Eye (tissue), 1 donor: ENCODE results near the gene TXK.
A peak's percentile ranks its signal among the peaks of the same experiment; 100 is the strongest.

Experiments
- DNase-seq: peaks from one replicate; pipeline ENCODE4 v3.0.0-alpha.2; 2015

The TXK gene

GRCh38 chr4:48047421-48047844 lies 86.6 kb downstream of the TXK start:
- no peak for DNase-seq

DNA sequence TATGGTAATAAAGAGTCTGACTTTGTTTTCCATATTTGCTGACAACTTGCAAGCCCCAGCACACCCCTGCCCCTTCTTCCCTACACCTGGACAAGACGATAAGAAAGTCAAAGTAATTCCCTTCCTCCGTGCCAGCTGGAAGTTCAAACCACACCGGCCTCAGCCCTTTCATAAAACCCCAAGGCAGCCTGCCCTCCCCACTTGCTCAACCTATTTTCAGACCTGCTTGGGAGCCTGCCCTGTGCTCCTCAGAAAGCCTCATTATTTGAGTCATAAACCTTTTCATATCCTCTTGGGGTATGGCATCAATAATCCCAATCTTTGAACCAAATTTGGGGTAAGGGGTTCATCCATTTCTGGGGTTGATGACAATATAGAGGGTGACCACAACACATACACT lies 88.0 kb downstream of the TXK start:
- DNase-seq = no peak

DNA sequence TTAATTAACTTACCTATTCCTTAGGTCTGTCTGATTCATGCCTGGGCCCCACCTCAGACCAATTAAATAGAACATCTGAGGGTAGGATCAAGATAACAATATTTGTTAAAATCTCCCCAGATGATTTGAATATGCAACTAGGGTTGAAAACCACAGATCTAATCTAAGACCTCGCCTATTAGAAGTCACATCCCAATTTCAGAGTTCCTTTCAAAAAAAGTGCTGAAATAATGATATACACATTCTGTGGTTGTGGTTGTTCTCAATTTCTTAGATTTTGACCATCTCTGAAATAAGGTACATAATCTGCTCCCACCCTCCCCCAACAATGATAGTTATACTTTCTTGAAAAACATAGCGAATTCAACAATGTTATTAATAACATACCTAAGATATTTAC lies 89.8 kb downstream of the TXK start:
- no peak for DNase-seq

GRCh38 chr4:48043504-48043903 lies 90.5 kb downstream of the TXK start:
- no peak for DNase-seq

GRCh38 chr4:48042979-48043461 lies 91.0 kb downstream of the TXK start:
- DNase-seq = no peak

- no peak for DNase-seq
These were observed 92.4 kb downstream of the TXK start for GRCh38 chr4:48041535-48042137.

- no peak for DNase-seq
These were observed 94.5 kb downstream of the TXK start for GRCh38 chr4:48039561-48039960.

DNA sequence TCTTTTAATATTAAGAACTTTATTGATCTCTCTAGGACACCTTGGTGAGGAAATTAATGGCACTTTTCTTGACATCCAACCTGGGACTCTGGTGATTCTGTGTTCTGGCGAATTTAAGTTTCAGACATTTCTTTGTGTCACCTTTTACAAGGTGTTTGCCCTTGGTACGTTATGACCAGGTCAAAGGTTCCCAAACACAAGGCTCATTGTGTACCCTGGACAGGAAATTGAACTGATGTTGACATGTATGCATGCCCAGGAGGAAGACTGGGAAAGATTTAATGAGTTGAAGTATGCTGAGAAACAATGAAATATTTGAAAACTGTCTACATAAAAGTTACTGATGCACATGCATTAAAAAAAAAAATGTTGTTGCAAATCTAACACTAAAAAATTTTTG lies 95.4 kb downstream of the TXK start:
- no peak for DNase-seq

DNA sequence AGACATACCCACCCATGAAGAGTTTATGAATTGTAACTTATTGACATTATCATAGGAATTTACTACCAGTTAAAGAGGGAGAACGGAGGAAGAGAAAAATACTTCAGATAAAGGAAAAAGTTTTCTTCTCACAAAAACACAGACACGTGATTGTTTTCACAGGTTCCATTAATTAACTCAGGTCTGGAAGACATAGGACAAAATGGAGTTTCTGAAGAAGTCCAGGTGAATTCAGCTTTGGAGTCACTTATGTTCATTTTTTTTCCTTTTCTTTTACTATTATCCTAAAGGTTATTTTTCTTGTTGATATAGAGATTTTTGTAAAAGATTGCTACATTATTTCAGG lies 97.0 kb downstream of the TXK start:
- DNase-seq = no peak

- DNase-seq = no peak
These were observed 98.1 kb downstream of the TXK start for GRCh38 chr4:48035952-48036351.

- no peak for DNase-seq
These were observed 100.1 kb downstream of the TXK start for GRCh38 chr4:48033825-48034413.

- no peak for DNase-seq
These were observed 100.6 kb downstream of the TXK start for GRCh38 chr4:48033412-48033811.

DNA sequence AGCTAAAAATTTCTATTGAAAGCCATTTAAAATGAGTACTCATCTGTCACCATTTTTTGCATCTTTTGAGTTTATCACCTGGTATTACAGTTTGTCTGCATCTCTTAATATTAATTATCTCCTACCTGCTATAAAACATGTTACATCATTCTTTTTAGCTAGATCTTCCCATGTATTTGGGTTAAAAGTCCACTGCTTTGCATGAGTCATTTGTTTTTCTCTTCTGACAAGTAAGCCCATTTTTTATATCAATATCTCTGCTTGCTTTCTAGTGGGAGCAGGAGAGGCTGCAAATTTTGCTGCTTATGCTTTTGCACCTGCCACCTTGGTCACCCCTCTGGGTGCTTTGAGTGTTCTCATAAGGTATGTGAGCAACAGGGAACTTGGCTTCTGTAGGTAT lies 101.3 kb downstream of the TXK start:
- DNase-seq = no peak

DNA sequence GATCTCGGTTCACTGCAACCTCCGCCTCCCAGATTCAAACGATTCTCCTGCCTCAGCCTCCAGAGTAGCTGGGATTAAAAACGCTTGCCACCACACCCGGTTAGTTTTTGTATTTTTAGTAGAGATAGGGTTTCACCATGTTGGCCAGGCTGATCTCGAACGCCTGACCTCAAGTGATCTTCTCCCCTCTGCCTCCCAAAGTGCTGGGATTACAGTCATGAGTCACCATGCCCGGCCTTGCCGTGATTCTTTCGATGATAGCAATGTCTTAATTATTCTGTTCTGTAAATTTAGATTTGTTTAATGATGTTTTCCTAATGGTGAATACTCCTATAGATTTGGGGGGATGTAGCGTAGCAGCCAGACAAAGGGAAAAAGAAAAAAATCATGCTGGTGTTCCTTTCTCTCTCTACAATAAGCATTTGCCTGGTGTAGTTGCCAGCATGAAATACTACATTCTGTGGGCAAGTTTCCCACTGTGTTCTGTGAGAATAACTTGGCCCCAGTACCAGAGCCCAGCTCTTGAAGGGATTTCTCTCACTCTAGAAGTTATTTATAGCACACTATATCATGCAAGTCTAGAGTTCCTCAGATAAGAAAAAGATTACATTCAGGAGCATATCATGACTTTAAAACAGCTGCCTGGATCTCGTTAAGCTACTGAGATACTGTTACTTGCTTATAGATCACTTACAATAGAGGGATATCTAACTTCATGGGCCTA lies 102.1 kb downstream of the TXK start:
- DNase-seq = no peak

GRCh38 chr4:48030470-48030869 lies 103.6 kb downstream of the TXK start:
- DNase-seq = no peak

- DNase-seq = no peak
These were observed 105.4 kb downstream of the TXK start for GRCh38 chr4:48028696-48029095.

DNA sequence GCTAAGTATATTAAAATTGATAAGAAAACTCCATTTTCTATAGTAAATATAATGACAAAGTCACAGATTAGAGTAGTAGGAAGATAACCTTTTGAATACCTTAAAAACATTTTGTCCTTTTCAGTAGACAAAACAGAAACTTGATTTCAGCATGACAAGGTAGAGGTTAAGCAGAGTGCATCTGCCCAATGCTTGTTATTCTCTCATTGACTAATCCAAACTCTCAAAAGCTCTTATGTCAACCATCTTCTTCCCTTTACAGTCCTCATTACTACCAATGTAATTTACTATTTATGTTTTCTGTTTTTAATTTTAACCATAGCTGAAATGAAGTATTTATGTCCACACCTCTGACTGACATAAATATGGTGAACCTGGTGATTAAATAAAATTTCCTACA lies 106.4 kb downstream of the TXK start:
- no peak for DNase-seq

- DNase-seq = peak; percentile 14
These were observed 109.0 kb downstream of the TXK start for GRCh38 chr4:48025005-48025404.

DNA sequence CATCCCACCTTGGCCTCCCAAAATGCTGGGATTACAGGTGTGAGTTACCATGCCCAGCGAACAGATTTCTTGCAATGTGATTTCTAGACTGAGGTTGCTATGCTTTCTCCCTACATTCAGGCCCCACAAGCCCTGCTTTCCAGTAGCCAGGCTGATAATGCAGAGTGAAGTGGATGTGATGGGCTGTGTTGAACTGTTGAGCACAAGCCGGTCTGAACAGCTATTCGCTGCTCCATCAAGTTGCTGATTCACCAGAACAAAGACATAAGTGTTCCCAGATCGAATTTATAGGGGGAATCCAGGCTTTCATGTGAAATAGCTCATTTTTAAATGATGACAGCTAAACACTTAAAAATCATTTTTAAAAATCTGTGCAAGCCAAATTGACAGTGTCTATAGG lies 109.5 kb downstream of the TXK start:
- no peak for DNase-seq

DNA sequence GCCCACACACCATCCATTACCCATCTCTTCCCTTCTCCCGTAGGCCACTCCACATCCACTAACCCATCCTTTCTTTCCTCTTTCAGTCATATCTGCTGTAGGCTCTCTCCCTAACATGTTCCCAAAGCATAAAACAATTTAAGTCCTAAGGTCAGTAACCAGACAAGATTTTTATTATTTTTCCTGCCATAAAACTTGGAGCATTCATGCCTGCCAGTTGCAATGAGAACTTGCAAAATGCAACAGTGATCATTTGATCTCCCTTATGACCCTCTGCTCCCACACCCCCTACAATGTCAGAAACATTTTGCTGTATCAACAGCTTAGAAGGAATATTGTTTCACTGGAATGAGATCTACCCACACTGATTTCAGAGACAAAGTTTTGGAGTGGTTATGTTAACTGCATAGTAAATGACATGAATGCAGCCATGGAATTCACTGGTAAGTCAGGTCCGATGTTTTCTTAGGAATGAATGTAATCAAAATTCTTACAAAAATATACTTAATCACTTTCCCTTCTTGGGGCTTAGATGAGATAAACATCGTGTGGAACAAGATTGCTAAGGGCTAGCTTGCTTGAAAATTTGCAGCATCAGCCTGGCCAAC lies 111.8 kb downstream of the TXK start:
- no peak for DNase-seq

- no peak for DNase-seq
These were observed 113.0 kb downstream of the TXK start for GRCh38 chr4:48021100-48021499.

GRCh38 chr4:48018112-48018511 lies 115.9 kb downstream of the TXK start:
- DNase-seq = peak; percentile 3

DNA sequence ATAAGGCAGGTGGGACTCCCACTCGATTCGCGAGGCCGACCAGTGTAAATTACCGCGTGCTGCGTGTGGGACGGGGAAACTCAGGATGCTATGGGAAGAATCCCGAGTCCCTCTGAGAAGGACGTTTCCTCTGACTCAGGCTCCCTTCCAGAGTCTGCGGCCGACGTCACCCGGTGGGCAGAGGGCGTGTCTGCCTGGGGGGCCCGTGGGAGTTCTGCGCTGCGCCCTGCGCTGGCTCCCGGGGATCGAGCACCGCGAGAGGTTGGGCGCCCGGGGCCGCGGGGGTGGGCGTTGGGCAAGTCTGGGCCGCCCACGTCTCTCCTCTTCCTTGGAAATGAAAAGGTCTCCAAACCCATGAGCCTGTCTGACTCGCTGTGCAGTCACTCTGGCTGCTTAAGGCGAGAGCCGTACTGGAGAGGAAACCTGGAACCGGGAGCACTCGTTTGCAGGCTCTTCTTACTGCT lies 116.9 kb downstream of the TXK start:
- DNase-seq = peak; percentile 70
